Caco-2 (cell line): ENCODE measurements around the gene PPEF2. TPM values are rescaled to one million over a fixed set of nuclear protein-coding genes. Genes with fewer than 3 reads are reported as not detected.

Experiments
- BruUV-seq: library from RNA; stranded (reverse); fragments of 400-500 nt; replicated peaks from 2 replicates; lab custom pipeline; 2021; lab: Mats Ljungman, UMichigan
- CTCF ChIA-PET: fragments of 300-600 bp; sonication (Branson Sonifier 250); formaldehyde crosslinking; loops from one replicate; lab custom pipeline; 2022; ENCODE audit warnings: antibody characterized with exemption; lab: Charles Lee
- POLR2A ChIA-PET: fragments of 300-600 bp; sonication (Branson Sonifier 250); formaldehyde crosslinking; loops from one replicate; lab custom pipeline; 2022; ENCODE audit warnings: antibody characterized with exemption; lab: Charles Lee
- DNase-seq, 2 experiments: peaks; one replicate each; pipeline versions ENCODE4 v3.0.0 to v3.0.0-alpha.2; 2020 to 2022
- H3K27me3 ChIP-seq: replicated peaks from 2 replicates; pipeline ENCODE4 v1.6.0; 2011; ENCODE audit warnings: low read length; ENCODE audit not compliant: control insufficient read depth, insufficient read depth
- H3K36me3 ChIP-seq: 2 replicates; pipeline ENCODE4 v1.5.1; 2011; ENCODE audit warnings: low read length; ENCODE audit not compliant: control insufficient read depth, insufficient read depth
- H3K4me1 ChIP-seq: fragments of 250-450 bp; sonication (Bioruptor Pico); 2 replicates; pipeline ENCODE4 v1.5.1; 2020; ENCODE audit warnings: mild to moderate bottlenecking
- H3K4me3 ChIP-seq: 2 replicates; pipeline ENCODE4 v1.5.1; 2011; ENCODE audit warnings: low read depth, mild to moderate bottlenecking, control low read depth, low read length
- H3K9me3 ChIP-seq: fragments of 250-450 bp; sonication (Bioruptor Pico); 2 replicates; pipeline ENCODE4 v1.5.1; 2020; ENCODE audit warnings: mild to moderate bottlenecking, moderate library complexity
- H3K27ac Mint-ChIP-seq: one replicate; pipeline ENCODE4 v1.8.0; 2022; ENCODE audit warnings: mixed read lengths; ENCODE audit not compliant: unreplicated experiment
- H3K27me3 Mint-ChIP-seq: one replicate; pipeline ENCODE4 v1.8.0; 2022; ENCODE audit warnings: mixed read lengths; ENCODE audit not compliant: insufficient read depth, unreplicated experiment
- H3K36me3 Mint-ChIP-seq: one replicate; pipeline ENCODE4 v1.8.0; 2022; ENCODE audit warnings: mild to moderate bottlenecking, mixed read lengths; ENCODE audit not compliant: insufficient read depth, unreplicated experiment
- H3K4me1 Mint-ChIP-seq: one replicate; pipeline ENCODE4 v1.8.0; 2022; ENCODE audit warnings: low read depth, mixed read lengths; ENCODE audit not compliant: unreplicated experiment
- H3K4me3 Mint-ChIP-seq: one replicate; pipeline ENCODE4 v1.8.0; 2022; ENCODE audit warnings: mild to moderate bottlenecking, moderate library complexity, mixed read lengths; ENCODE audit not compliant: unreplicated experiment
- H3K9me3 Mint-ChIP-seq: one replicate; pipeline ENCODE4 v1.8.0; 2022; ENCODE audit warnings: mixed read lengths; ENCODE audit not compliant: unreplicated experiment
- CTCF ChIP-seq, 2 experiments: fragments of 200-600 bp in 1 of 2; IDR thresholded peaks; 1 replicate in 1 of 2; 2 replicates in 1 of 2; pipeline versions ENCODE4 v1.5.1 to v1.8.0; 2011 to 2022; ENCODE audit warnings: antibody characterized with exemption in 1 of 2, control low read depth in 1 of 2, inconsistent platforms in 1 of 2, low read depth in 1 of 2, low read length in 1 of 2, mild to moderate bottlenecking in 1 of 2, moderate library complexity in 1 of 2; ENCODE audit not compliant: insufficient read depth in 1 of 2, severe bottlenecking in 1 of 2, unreplicated experiment in 1 of 2
- intact Hi-C: fragments of 100-400 bp; cut with micrococcal nuclease; formaldehyde crosslinking; loops from one replicate; pipeline ENCODE4 v1.10.0; 2022; ENCODE audit not compliant: unreplicated experiment
- total RNA-seq: library from RNA; stranded (reverse); gene quantifications from 2 replicates; pipeline ENCODE4 v1.2.3, GENCODE V29; 2022

PPEF2 gene
- total RNA-seq, 1 experiment from 2014 or later: not detected

- Mint-ChIP-seq H3K27ac (peak overlapping the region; percentile 86), H3K27me3 (no peaks in the 10 kb centered on the region), H3K36me3 (peaks cover 9% of the 10 kb centered on the region), H3K9me3 (no peaks in the 10 kb centered on the region), H3K4me3 (peak overlapping the region; percentile 13), H3K4me1 (peaks cover 27% of the 10 kb centered on the region)
- Histone ChIP-seq H3K4me1 (peaks cover 53% of the 10 kb centered on the region), H3K4me3 (no peak overlapping the region), H3K9me3 (no peaks in the 10 kb centered on the region), H3K36me3 (no peaks in the 10 kb centered on the region), H3K27me3 (no peaks in the 10 kb centered on the region)
- ChIA-PET POLR2A (interaction anchor here (1.0 kb wide), 1 partner anchor 120 kb away, joined by 5 read pairs; the partner anchor contains the start of gene USO1), CTCF (interaction anchor here (0.6 kb wide), 2 partner anchors 39 to 191 kb away, joined by 4 read pairs; no protein-coding TSS in a partner anchor)
- no peak for TF ChIP-seq CTCF (IDR thresholded peaks at IDR 0.05; ENCODE audit: insufficient read depth in 1 of 2, low read depth in 1 of 2, low read length in 1 of 2, severe bottlenecking in 1 of 2, unreplicated experiment in 1 of 2)
- no TSS peak for BruUV-seq
- intact Hi-C loops: no loop called here
- peak; percentile 69 to 75 for DNase-seq
These were observed 58.0 kb downstream of the PPEF2 start for GRCh38 chr4:75844151-75844662.

GRCh38 chr4:75843596-75843995, 58.7 kb downstream of the PPEF2 start:
- BruUV-seq: TSS peak; percentile 98
- Histone ChIP-seq H3K4me1 (peaks cover 53% of the 10 kb centered on the region), H3K9me3 (no peaks in the 10 kb centered on the region), H3K27me3 (no peaks in the 10 kb centered on the region), H3K36me3 (no peaks in the 10 kb centered on the region), H3K4me3 (no peak overlapping the region)
- Mint-ChIP-seq H3K9me3 (no peaks in the 10 kb centered on the region), H3K4me3 (no peak overlapping the region), H3K27me3 (no peaks in the 10 kb centered on the region), H3K36me3 (peaks cover 9% of the 10 kb centered on the region), H3K4me1 (peaks cover 27% of the 10 kb centered on the region), H3K27ac (peak overlapping the region; percentile 86)
- ChIA-PET CTCF (interaction anchor here (0.6 kb wide), 1 partner anchor 190 kb away, joined by 4 read pairs; no protein-coding TSS in a partner anchor), POLR2A (no interaction called here)
- TF ChIP-seq CTCF (IDR thresholded peaks at IDR 0.05; ENCODE audit: insufficient read depth in 1 of 2, low read depth in 1 of 2, low read length in 1 of 2, severe bottlenecking in 1 of 2, unreplicated experiment in 1 of 2): no peak
- no peak for DNase-seq
- intact Hi-C loops: no loop called here

- intact Hi-C loops: no loop called here
These were observed 60.4 kb downstream of the PPEF2 start for GRCh38 chr4:75841641-75842520.

More at GRCh38 chr4:75841641-75842520, 60.4 kb downstream of the PPEF2 start:
- Histone ChIP-seq H3K9me3 (no peaks in the 10 kb centered on the region), H3K4me1 (peaks cover 48% of the 10 kb centered on the region), H3K4me3 (no peak overlapping the region), H3K36me3 (no peaks in the 10 kb centered on the region), H3K27me3 (no peaks in the 10 kb centered on the region)
- Mint-ChIP-seq H3K27me3 (no peaks in the 10 kb centered on the region), H3K27ac (peak overlapping the region; percentile 88), H3K4me3 (peak overlapping the region; percentile 19), H3K9me3 (no peaks in the 10 kb centered on the region), H3K4me1 (peaks cover 20% of the 10 kb centered on the region), H3K36me3 (peaks cover 5% of the 10 kb centered on the region)
- TSS peak; percentile 76 for BruUV-seq
- TF ChIP-seq CTCF (IDR thresholded peaks at IDR 0.05; ENCODE audit: insufficient read depth in 1 of 2, low read depth in 1 of 2, low read length in 1 of 2, severe bottlenecking in 1 of 2, unreplicated experiment in 1 of 2): no peak
- ChIA-PET CTCF (interaction anchor here (0.6 kb wide), 1 partner anchor 480 kb away, joined by 3 read pairs; no protein-coding TSS in a partner anchor), POLR2A (no interaction called here)
- DNase-seq: peak in 1 of 2 experiments; percentile 54
